GM12874 (cell line): ENCODE measurements around the gene ZNF768.

ENCODE experiments used
- CTCF ChIP-seq: IDR thresholded peaks from 2 replicates; pipeline ENCODE4 v1.5.1; 2011; ENCODE audit warnings: low read depth, mild to moderate bottlenecking, control low read depth, low read length, moderate library complexity; ENCODE audit not compliant: insufficient read depth

The ZNF768 gene

GRCh38 chr16:30515275-30515674 is 11.1 kb downstream of the ZNF768 start:
- TF ChIP-seq CTCF = no peak

DNA sequence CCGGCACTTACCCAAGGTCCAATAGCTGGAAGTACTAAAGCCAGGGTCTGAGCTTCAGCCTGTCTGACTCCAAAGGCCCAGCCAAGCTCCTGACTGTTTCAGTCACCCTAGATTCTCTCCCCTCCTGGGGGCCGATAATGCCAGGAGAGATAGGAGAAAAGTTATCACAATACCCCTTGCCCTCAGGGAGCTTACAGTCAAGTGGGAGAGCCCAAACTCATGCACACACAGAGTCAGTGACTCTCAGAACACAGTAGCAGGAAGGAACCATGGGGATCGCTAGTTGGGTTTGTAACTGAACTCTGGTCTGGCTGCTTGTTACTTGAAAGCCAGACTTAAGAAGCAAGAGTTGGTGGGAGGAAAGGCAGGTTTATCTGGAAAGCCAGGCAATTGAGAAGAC is 14.9 kb downstream of the ZNF768 start:
- TF ChIP-seq CTCF = no peak

GRCh38 chr16:30510376-30510938 is 15.9 kb downstream of the ZNF768 start:
- no peak for TF ChIP-seq CTCF

DNA sequence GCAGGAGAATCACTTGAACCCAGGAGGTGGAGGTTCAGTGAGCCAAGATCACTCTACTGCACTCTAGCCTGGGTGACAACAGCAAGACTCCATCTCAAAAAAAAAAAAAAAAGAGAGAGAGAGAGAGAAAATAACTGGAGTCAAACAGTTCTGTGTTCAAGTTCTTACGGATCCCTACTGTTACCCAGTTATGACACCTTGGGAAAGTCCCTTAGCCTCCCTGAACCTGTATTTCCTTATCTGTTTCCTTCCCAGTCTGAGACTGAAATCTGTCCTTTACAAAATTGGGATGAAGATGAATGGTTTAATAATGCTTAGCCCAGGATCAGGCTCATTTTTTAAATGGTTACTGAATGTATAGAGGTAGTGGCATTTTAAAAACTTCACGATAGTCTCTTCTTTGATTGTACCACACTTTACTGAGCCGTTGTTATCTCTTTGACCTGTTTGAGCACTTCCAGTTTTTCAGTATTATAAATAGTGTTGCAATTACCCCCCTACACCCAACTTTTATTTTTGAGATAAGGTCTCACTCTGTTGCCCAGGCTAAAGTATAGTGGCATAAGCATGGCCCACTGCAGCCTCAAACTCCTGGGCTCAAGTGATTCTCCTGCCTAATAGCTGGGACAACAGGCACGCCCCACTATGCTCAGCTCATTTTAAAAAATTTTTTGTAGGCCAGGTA is 17.1 kb downstream of the ZNF768 start:
- no peak for TF ChIP-seq CTCF

- no peak for TF ChIP-seq CTCF
These were observed 22.7 kb downstream of the ZNF768 start for GRCh38 chr16:30503403-30504296.

GRCh38 chr16:30499284-30499683 is 27.1 kb downstream of the ZNF768 start:
- no peak for TF ChIP-seq CTCF

- TF ChIP-seq CTCF = no peak
These were observed 31.7 kb downstream of the ZNF768 start for GRCh38 chr16:30494709-30495108.
